Epithelial cell of proximal tubule (primary cell): ENCODE results near the gene NEIL3. TPM values are rescaled to one million over a fixed set of nuclear protein-coding genes. Genes with fewer than 3 reads are reported as not detected.

Experiments
- DNase-seq: peaks from one replicate; pipeline ENCODE4 v3.0.0-alpha.2; 2011; ENCODE audit warnings: low read depth
- H3K4me3 ChIP-seq: 2 replicates; pipeline ENCODE4 v1.5.1; 2011; ENCODE audit warnings: low read depth, mild to moderate bottlenecking, low read length
- CTCF ChIP-seq: conservative IDR thresholded peaks from 2 replicates; pipeline ENCODE4 v1.5.1; 2012; ENCODE audit warnings: low read depth, mild to moderate bottlenecking, low read length
- total RNA-seq: library from RNA; depleted of rRNA; stranded (reverse); fragments of >200 nt; gene quantifications from 2 replicates; pipeline ENCODE4 v1.2.3, GENCODE V29; 2015

Gene NEIL3
- total RNA-seq: 7.8 and 18.2 TPM in 2 replicates

- TF ChIP-seq CTCF: no peak
- peak within 1 kb of the TSS; percentile 86 for H3K4me3 ChIP-seq
- no peak for DNase-seq
Observed at GRCh38 chr4:177309522-177310371, at the start of gene NEIL3. TSS of gene NEIL3 (plus strand) at chr4:177309874. CDS start at chr4:177309954, 80 bp downstream.

- DNase-seq: no peak
- TF ChIP-seq CTCF: no peak
- no peak overlapping the region for H3K4me3 ChIP-seq
Observed at GRCh38 chr4:177263818-177264217, 45.9 kb upstream of the NEIL3 start.

- H3K4me3 ChIP-seq: no peak overlapping the region
- TF ChIP-seq CTCF: no peak
- no peak for DNase-seq
Observed at GRCh38 chr4:177264788-177265422, 44.8 kb upstream of the NEIL3 start.

- DNase-seq: no peak
- no peak overlapping the region for H3K4me3 ChIP-seq
- no peak for TF ChIP-seq CTCF
Observed at GRCh38 chr4:177265729-177266128, 43.9 kb upstream of the NEIL3 start.

GRCh38 chr4:177266506-177266905 is 43.2 kb upstream of the NEIL3 start:
- DNase-seq: no peak
- no peak for TF ChIP-seq CTCF
- H3K4me3 ChIP-seq: no peak overlapping the region

GRCh38 chr4:177267911-177268310 is 41.8 kb upstream of the NEIL3 start:
- DNase-seq: no peak
- TF ChIP-seq CTCF: no peak
- no peak overlapping the region for H3K4me3 ChIP-seq
